Stomach (tissue), 4 donors: Measurements from ENCODE around the gene EPHB1.

Experiments
- EP300 ChIP-seq: sonication (generic); formaldehyde crosslinking; IDR thresholded peaks from one replicate; pipeline ENCODE4 v1.6.1; 2017; ENCODE audit warnings: antibody characterized with exemption
- TF ChIP-seq, protein P1 (sequence below), 7 experiments: fragments of 450-650 bp in 4 of 7; fragments of 200-600 bp in 3 of 7; sonication (generic) in 3 of 7; IDR thresholded peaks; one replicate each; pipeline ENCODE4 v1.5.1; 2016 to 2019; ENCODE audit warnings: antibody characterized with exemption in 7 of 7, control low read depth in 2 of 7, mild to moderate bottlenecking in 1 of 7

DNA sequence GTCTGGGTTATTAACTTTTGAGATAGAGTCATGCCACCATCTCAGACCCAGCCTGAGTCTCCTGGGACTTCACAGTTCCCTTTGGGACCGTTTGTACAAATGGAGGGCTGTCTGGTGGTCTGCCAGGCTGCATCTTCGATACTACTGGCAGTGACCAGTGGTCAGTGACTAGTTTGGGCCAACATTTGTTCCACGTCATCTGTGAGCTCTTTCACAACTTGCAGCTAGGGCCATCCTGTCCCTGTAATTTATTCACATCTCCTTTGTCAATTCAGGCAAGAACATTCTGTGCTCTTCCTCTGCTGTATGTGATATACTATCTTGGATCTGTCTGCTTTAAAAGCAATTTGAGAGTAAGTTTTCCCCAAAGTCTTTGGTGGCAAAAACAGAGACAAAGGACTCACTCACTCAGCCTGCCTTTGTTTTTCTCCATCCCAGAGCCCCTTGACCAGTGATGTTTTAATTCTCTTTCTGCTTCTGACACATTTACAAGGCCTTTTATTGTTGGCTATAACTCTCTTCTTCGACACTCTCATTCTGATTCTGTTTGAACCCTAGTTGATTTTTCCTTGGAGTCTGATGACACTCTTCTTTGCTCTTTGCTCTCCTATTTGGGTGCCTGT lies 353.4 kb downstream of the EPHB1 start:
- TF ChIP-seq EP300: no peak
- TF ChIP-seq, protein P1, sequence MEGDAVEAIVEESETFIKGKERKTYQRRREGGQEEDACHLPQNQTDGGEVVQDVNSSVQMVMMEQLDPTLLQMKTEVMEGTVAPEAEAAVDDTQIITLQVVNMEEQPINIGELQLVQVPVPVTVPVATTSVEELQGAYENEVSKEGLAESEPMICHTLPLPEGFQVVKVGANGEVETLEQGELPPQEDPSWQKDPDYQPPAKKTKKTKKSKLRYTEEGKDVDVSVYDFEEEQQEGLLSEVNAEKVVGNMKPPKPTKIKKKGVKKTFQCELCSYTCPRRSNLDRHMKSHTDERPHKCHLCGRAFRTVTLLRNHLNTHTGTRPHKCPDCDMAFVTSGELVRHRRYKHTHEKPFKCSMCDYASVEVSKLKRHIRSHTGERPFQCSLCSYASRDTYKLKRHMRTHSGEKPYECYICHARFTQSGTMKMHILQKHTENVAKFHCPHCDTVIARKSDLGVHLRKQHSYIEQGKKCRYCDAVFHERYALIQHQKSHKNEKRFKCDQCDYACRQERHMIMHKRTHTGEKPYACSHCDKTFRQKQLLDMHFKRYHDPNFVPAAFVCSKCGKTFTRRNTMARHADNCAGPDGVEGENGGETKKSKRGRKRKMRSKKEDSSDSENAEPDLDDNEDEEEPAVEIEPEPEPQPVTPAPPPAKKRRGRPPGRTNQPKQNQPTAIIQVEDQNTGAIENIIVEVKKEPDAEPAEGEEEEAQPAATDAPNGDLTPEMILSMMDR (IDR thresholded peaks at IDR 0.05): no peak
